HG03095 (cell line): Measurements from ENCODE around the gene UBTF.
A peak's percentile ranks its signal among the peaks of the same experiment; 100 is the strongest.

ENCODE experiments used
- ATAC-seq: cut with Tn5 transposase; IDR thresholded peaks from one replicate; pipeline ENCODE4 v1.9.1; 2021; ENCODE audit warnings: moderate library complexity; ENCODE audit not compliant: unreplicated experiment

Gene UBTF

GRCh38 chr17:44197980-44198720, 21.3 kb downstream of the UBTF start:
- ATAC-seq, result no peak

GRCh38 chr17:44197107-44197506, 22.4 kb downstream of the UBTF start:
- no peak for ATAC-seq

DNA sequence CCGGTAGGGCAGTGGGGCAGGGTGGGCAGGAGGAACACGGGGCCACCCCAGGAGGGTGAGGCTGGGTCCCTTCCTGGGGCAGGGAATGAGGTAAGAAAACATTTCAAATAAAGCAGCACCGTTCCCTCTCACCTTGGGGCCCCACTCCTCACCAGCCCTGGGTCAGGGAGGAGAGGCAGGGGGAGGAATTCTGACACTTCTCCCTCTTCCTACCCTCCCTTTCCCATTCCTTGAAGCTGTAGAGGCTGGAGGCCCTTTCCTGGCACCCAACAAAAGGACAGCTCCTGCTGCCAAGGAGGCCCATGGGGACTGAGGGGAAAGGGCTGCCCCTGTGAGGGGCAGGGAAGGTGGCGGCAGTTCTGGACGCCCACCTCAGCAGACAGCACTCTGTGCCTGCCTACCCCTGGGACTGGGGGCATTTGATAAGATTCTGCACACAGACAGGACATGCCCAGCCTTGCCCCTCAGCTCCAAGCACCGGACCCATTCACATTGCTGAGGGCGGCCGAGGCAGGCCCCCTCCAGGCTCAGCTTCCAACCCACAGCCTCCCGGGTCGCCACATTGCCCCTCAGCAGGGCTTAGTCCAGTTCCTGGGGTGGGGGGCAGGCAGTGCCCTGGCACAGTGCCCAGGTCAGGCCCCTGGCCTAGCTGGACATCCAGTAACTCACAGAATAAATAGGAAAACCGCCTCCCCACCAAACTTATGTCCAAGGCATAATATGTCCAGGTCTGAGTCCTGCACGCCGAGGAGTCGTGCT, 26.0 kb downstream of the UBTF start:
- no peak for ATAC-seq

DNA sequence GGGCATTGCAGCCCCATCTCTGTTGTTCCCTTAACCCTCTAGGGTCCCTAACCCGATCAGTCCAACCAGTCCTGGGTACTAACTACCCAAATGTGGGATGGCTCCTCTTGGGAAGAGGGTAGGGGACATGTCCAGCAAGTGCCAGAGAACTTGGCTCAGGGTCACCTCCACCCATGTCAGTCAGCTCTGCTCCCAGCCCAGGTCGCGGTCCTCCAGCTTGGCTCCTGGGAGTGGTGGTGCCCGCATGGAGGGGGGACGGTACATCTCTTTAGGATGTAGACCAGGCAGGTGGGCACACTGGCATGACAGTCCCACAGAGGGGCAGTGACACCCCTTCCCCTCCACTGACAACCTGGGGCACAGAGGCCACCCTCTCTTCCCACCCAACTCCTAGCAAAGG, 26.7 kb downstream of the UBTF start:
- ATAC-seq, result no peak

- ATAC-seq, result no peak
These were observed 27.5 kb downstream of the UBTF start for GRCh38 chr17:44191941-44192496.

GRCh38 chr17:44191369-44191768, 28.1 kb downstream of the UBTF start:
- no peak for ATAC-seq

- no peak for ATAC-seq
These were observed 29.0 kb downstream of the UBTF start for GRCh38 chr17:44190481-44190880.

DNA sequence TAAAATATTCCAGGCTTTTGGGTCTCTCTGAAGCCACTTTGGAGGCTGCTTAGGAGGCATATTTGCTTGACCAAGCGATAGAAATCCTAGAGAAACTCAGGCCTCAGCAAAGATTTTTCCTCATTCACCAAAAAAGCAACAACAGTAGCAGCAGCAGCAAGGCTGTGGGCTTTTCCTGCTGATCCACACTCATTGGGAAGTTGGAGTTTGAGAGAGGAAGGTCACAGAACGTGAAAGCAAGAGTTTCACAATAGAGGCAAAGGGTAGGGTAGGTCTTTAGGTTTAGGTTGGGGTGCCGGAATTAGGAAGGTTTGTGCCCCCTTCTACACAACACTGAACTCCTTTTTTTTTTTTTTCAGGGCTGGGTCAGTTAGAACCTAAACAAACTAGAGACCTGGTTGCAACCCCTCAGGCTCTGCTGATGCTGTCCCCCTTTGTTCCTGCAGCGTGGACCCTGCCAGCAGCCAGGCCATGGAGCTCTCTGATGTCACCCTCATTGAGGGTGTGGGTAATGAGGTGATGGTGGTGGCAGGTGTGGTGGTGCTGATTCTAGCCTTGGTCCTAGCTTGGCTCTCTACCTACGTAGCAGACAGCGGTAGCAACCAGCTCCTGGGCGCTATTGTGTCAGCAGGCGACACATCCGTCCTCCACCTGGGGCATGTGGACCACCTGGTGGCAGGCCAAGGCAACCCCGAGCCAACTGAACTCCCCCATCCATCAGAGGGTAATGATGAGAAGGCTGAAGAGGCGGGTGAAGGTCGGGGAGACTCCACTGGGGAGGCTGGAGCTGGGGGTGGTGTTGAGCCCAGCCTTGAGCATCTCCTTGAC, 30.7 kb downstream of the UBTF start:
- no peak for ATAC-seq

DNA sequence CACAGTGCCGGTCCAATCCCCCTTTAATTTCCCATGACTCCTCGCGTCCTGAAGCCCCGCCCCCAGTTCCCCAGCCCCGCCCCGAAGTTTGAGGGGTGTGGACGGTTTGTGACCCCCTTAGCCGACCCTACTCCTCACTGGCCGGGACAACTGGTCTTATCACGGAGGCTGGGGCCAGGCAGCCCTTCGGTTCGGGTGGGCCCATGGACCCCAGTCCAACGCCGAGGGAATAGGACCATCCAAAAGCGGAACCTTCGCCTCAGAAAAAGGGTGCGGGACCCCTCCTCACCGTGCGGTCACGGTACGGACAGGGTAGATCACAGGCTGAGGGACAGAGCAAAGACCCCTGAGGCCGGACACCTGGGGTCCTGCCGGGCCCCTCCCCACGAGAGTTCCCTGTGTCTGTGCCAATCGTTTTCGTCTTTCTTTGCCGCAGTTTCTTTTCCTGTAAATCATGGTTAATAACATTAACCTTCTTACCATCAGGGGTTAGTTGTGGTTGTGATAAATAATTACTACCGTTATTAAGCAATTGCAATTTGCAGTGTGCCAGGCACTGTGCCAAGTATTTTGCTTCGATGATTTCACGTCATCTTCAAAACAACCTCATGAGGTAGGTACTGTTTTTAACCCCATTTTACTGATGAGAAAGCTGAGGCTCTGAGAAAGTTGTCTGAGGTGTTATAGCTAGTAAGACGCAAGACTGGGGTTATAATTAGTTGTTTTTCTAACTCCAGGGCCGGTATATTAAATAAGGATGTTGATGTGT, 32.2 kb downstream of the UBTF start:
- peak; percentile 29 for ATAC-seq

- peak; percentile 73 for ATAC-seq
These were observed 33.0 kb downstream of the UBTF start, which contains the start of gene TMUB2 for GRCh38 chr17:44186307-44187130. Gene TMUB2, plus strand, starts transcription at chr17:44186972. Its CDS starts 737 bp downstream, at chr17:44187709.

- ATAC-seq, result no peak
These were observed 35.2 kb downstream of the UBTF start for GRCh38 chr17:44184212-44184810.

DNA sequence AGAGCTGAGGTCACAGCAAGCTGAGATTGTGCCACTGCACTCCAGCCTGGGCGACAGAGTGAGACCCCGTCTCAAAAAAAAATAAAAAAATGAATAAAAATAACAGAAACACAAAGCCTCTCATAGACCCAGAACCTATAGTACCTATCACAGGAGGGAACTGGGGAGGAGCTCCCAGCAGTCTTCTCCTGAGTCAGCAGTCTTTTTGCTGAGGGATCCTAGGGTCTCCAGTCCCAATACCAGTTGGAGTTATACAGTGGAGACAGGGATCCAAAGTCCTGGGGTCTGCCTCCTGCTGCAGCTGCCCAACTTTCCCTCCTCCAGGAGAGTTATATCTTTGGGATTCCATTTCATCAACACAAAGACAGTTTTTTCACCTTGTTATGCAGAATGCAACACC, 36.5 kb downstream of the UBTF start:
- ATAC-seq, result no peak

DNA sequence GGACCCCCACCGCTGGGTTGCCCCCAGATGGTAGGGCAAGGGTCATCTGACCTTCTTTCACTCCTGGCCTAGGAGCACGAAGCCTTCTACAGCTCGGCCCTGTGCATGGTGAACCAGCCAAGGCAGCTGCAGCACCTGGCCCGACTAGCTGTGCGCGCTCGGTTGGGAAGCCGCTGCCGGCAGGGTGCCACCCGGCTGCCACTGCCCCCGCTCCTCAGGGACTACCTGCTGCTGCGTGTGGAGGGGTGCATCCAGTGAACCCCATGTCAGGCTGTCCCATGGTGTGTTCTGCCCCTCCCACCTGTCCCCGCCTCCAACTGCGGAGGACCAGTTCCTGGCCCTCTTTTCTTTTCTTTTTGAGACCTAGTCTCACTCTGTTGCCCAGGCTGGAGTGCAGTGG, 41.3 kb downstream of the UBTF start:
- no peak for ATAC-seq

GRCh38 chr17:44177640-44178039, 41.8 kb downstream of the UBTF start:
- no peak for ATAC-seq

DNA sequence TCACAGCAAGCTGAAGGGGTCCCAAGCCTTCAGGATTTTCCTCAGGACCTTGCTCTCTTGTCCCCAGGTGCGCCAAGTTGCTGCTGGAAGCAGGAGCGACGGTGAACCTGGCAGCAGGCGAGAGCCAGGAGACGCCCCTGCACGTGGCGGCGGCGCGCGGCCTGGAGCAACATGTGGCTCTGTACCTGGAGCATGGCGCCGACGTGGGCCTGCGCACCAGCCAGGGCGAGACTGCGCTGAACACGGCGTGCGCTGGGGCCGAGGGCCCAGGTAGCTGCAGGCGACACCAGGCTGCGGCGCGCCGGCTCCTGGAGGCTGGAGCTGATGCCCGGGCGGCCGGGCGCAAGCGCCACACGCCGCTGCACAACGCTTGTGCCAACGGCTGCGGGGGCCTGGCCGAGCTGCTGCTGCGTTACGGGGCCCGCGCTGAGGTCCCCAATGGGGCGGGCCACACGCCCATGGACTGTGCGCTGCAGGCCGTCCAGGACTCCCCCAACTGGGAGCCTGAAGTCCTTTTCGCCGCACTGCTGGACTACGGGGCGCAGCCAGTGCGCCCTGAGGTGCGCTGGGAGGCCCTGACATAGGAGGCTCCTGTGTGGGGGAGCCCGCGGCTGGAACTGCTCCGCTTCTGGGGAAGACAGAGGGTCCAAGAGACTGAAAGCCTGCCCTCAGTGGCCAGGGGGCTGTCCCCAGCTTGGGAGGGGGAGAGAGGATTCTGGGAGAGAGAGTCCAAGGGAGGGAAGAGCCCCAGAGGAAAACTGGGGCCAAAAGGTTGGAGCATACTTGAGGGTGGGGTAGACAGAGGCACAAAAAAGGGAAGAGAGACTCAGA, 42.6 kb downstream of the UBTF start:
- no peak for ATAC-seq

GRCh38 chr17:44176257-44176656, 43.2 kb downstream of the UBTF start:
- ATAC-seq, result no peak

- ATAC-seq, result no peak
These were observed 45.0 kb downstream of the UBTF start for GRCh38 chr17:44174427-44174826.

DNA sequence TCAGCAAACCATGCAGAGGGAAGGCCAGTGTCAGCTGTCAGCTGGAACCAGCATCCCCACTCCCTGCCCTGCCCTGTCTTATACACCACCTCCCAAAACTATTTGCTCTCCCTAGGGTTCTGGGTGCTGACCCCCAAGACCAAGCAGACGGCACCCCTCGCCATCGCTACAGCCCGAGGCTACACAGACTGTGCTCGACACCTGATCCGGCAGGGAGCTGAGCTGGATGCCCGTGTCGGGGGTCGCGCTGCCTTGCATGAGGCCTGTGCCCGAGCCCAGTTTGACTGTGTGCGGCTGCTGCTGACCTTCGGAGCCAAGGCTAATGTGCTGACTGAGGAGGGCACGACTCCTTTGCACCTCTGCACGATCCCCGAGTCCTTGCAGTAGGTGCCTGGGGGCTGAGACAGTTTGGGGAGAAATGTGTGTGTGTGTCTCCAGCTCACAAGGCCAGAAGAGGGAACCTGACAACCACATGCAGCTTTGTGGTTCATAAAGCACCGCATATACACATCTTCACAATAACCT, 47.5 kb downstream of the UBTF start:
- no peak for ATAC-seq
